ENCODE data around the gene ERBB4.

ERBB4 gene

GRCh38 chr2:211928201-211928600 is 610.4 kb downstream of the ERBB4 start:
- Histone ChIP-seq H3K9me3 (replicated peaks; ENCODE audit: insufficient read depth, low read length) (no peaks in the 10 kb centered on the region), H3K4me2 (ENCODE audit: low read depth, low read length) (no peak overlapping the region)
- TF ChIP-seq EZH2phosphoT487 (IDR thresholded peaks at IDR 0.05; ENCODE audit: low read length) (no peak), EZH2 (optimal IDR thresholded peaks at IDR 0.05; ENCODE audit: low read depth, low read length) (no peak), CTCF (IDR thresholded peaks at IDR 0.05; ENCODE audit: low read length) (no peak)

GRCh38 chr2:211923019-211923418 is 615.6 kb downstream of the ERBB4 start:
- H3K9me2 ChIP-seq (replicated peaks; ENCODE audit: insufficient read depth, low read length), result no peaks in the 10 kb centered on the region
- no peaks in the 10 kb centered on the region for H3K9me3 ChIP-seq (replicated peaks; ENCODE audit: insufficient read depth, low read length)
- no peaks in the 10 kb centered on the region for H4K20me1 ChIP-seq (ENCODE audit: insufficient read depth, low read length)
- no peak overlapping the region for H3K4me2 ChIP-seq (ENCODE audit: low read depth, low read length)
- no peak overlapping the region for H3K27ac ChIP-seq (ENCODE audit: low read length)
- TF ChIP-seq EZH2 (optimal IDR thresholded peaks at IDR 0.05; ENCODE audit: low read depth, low read length) (no peak), CTCF (IDR thresholded peaks at IDR 0.05; ENCODE audit: low read length) (no peak), EZH2phosphoT487 (IDR thresholded peaks at IDR 0.05; ENCODE audit: low read length) (no peak)
- H3K27me3 ChIP-seq (replicated peaks; ENCODE audit: insufficient read depth, low read length), result no peaks in the 10 kb centered on the region
- H3K4me1 ChIP-seq (ENCODE audit: low read length), result no peaks in the 10 kb centered on the region
- H3K79me2 ChIP-seq (ENCODE audit: low read length), result no peaks in the 10 kb centered on the region
- H2AFZ ChIP-seq (ENCODE audit: low read length), result no peak overlapping the region
- no peaks in the 10 kb centered on the region for H3F3A ChIP-seq (ENCODE audit: insufficient read depth, low read length)
- DNase-seq, result no peak
- no peak overlapping the region for H3K4me3 ChIP-seq (ENCODE audit: low read length)
- no peaks in the 10 kb centered on the region for H3K36me3 ChIP-seq (replicated peaks; ENCODE audit: insufficient read depth, low read length)
- no peak overlapping the region for H3K9ac ChIP-seq (ENCODE audit: low read length)

More at GRCh38 chr2:211928201-211928600, 610.4 kb downstream of the ERBB4 start:
- Histone ChIP-seq H3K4me1 (ENCODE audit: low read length) (peaks cover 27% of the 10 kb centered on the region), H3F3A (ENCODE audit: insufficient read depth, low read length) (no peaks in the 10 kb centered on the region; the same call in 1 of the 2 replicates), H3K9me2 (replicated peaks; ENCODE audit: insufficient read depth, low read length) (no peaks in the 10 kb centered on the region), H3K36me3 (replicated peaks; ENCODE audit: insufficient read depth, low read length) (no peaks in the 10 kb centered on the region), H3K79me2 (ENCODE audit: low read length) (no peaks in the 10 kb centered on the region), H3K27me3 (replicated peaks; ENCODE audit: insufficient read depth, low read length) (no peaks in the 10 kb centered on the region), H2AFZ (ENCODE audit: low read length) (no peak overlapping the region), H3K27ac (ENCODE audit: low read length) (no peak overlapping the region), H3K9ac (ENCODE audit: low read length) (no peak overlapping the region), H3K4me3 (ENCODE audit: low read length) (no peak overlapping the region), H4K20me1 (ENCODE audit: insufficient read depth, low read length) (no peaks in the 10 kb centered on the region)
- no peak for DNase-seq

GRCh38 chr2:211903961-211904360 is 634.6 kb downstream of the ERBB4 start:
- Histone ChIP-seq H3K4me3 (ENCODE audit: low read length) (no peak overlapping the region), H3K79me2 (ENCODE audit: low read length) (no peaks in the 10 kb centered on the region), H3F3A (ENCODE audit: insufficient read depth, low read length) (no peaks in the 10 kb centered on the region), H3K36me3 (replicated peaks; ENCODE audit: insufficient read depth, low read length) (no peaks in the 10 kb centered on the region), H3K9me3 (replicated peaks; ENCODE audit: insufficient read depth, low read length) (no peaks in the 10 kb centered on the region), H3K4me1 (ENCODE audit: low read length) (no peaks in the 10 kb centered on the region), H3K27ac (ENCODE audit: low read length) (no peak overlapping the region), H3K9ac (ENCODE audit: low read length) (no peak overlapping the region), H2AFZ (ENCODE audit: low read length) (no peak overlapping the region), H3K27me3 (replicated peaks; ENCODE audit: insufficient read depth, low read length) (no peaks in the 10 kb centered on the region), H3K4me2 (ENCODE audit: low read depth, low read length) (no peak overlapping the region), H4K20me1 (ENCODE audit: insufficient read depth, low read length) (no peaks in the 10 kb centered on the region), H3K9me2 (replicated peaks; ENCODE audit: insufficient read depth, low read length) (no peaks in the 10 kb centered on the region)
- no peak for TF ChIP-seq EZH2 (optimal IDR thresholded peaks at IDR 0.05; ENCODE audit: low read depth, low read length)
- TF ChIP-seq CTCF (IDR thresholded peaks at IDR 0.05; ENCODE audit: low read length), result no peak
- TF ChIP-seq EZH2phosphoT487 (IDR thresholded peaks at IDR 0.05; ENCODE audit: low read length), result no peak
- DNase-seq, result no peak

All from MM.1S (cell line).